Measurements from ENCODE around the gene GOSR2. TPM values are rescaled to one million over a fixed set of nuclear protein-coding genes. Genes with fewer than 3 reads are reported as not detected.
A peak's percentile ranks its signal among the peaks of the same experiment; 100 is the strongest.

Gene GOSR2
- total RNA-seq, 1 experiment from 2014 or later = 34.5 TPM

DNA sequence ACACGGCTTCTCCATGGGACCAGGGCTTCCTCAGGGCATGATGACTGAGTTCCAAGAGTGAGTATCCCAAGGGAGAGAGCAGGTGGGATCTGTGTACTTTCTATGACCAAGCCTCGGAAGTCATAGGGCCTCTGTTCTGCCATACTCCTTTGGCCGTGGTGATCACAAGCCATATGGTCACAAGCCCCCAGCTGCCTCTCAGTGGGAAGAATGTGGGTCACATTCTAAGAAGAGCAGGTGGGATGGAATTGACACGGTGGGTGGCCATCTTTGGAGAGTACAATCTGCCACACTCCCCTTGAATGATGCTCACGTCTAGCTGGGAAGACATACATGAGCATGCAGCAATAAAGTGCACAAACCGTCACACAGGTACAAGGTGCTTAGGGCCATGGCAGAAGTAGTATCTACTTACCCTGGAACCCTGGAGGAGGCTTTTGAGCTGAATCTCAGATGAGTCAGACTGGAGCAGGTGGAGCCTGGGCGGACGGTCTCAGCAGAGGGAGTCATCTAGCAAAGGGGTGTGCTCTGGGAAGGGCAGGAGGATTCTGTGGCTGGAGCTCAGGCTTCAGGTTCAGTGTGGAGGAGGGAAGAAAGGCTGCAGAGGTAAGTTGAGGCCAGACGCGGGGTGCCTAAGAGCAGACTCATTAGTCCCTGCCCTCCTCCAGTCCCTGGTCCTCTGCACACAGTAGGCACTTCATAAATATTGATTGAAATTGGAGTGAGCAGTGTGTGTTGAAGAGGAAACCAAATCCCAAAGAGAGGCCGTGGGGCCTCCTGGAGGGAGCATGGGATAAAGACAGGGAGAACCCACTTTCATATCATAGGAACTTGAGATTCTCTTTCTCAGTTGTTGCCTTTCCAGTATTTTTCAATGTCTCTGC is 26.6 kb downstream of the GOSR2 start:
- no peak overlapping the region for H3K4me3 ChIP-seq
- no peak overlapping the region for H3K27ac ChIP-seq
- H3K36me3 ChIP-seq (ENCODE audit: low read depth) = no peaks in the 10 kb centered on the region
- DNase-seq = peak; percentile 43 to 57
- no peak overlapping the region for H2AFZ ChIP-seq
- H3K79me2 ChIP-seq (ENCODE audit: low read depth) = no peaks in the 10 kb centered on the region
- peaks cover 11% of the 10 kb centered on the region for H3K4me1 ChIP-seq (replicated peaks; ENCODE audit: insufficient read depth)
- H3K9me2 ChIP-seq (ENCODE audit: insufficient read depth) = no peaks in the 10 kb centered on the region
- POLR2A ChIA-PET (ENCODE audit: unreplicated experiment) = interaction anchor here (0.8 kb wide), 1 partner anchor 186 kb away, joined by 6 read pairs; no protein-coding TSS in a partner anchor
- H3K4me2 ChIP-seq = no peak overlapping the region
- no TSS peak for BruUV-seq (replicated peaks)
- no peaks in the 10 kb centered on the region for H3K27me3 ChIP-seq (ENCODE audit: insufficient read depth, low read depth)
- CTCF ChIA-PET = no interaction called here
- TF ChIP-seq EZH2 (IDR thresholded peaks at IDR 0.05; ENCODE audit: low read depth) = no peak
- TF ChIP-seq, protein P1, sequence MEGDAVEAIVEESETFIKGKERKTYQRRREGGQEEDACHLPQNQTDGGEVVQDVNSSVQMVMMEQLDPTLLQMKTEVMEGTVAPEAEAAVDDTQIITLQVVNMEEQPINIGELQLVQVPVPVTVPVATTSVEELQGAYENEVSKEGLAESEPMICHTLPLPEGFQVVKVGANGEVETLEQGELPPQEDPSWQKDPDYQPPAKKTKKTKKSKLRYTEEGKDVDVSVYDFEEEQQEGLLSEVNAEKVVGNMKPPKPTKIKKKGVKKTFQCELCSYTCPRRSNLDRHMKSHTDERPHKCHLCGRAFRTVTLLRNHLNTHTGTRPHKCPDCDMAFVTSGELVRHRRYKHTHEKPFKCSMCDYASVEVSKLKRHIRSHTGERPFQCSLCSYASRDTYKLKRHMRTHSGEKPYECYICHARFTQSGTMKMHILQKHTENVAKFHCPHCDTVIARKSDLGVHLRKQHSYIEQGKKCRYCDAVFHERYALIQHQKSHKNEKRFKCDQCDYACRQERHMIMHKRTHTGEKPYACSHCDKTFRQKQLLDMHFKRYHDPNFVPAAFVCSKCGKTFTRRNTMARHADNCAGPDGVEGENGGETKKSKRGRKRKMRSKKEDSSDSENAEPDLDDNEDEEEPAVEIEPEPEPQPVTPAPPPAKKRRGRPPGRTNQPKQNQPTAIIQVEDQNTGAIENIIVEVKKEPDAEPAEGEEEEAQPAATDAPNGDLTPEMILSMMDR (conservative IDR thresholded peaks at IDR 0.05) = no peak
- H3F3A ChIP-seq (ENCODE audit: insufficient read depth, low read depth) = peaks cover 8% of the 10 kb centered on the region; the same call in 1 of the 2 replicates
- H4K20me1 ChIP-seq (ENCODE audit: insufficient read depth) = no peaks in the 10 kb centered on the region
- H3K9me3 ChIP-seq (ENCODE audit: insufficient read depth, low read depth) = no peaks in the 10 kb centered on the region
- intact Hi-C loops (cut with micrococcal nuclease; ENCODE audit: unreplicated experiment) = loop anchor here (10.0 kb wide), 2 partner anchors 165 to 665 kb away; no protein-coding TSS in a partner anchor

GRCh38 chr17:46950342-46950996 is 27.5 kb downstream of the GOSR2 start:
- H3K36me3 ChIP-seq (ENCODE audit: low read depth) = no peaks in the 10 kb centered on the region
- intact Hi-C loops (cut with micrococcal nuclease; ENCODE audit: unreplicated experiment) = no loop called here
- H3K4me2 ChIP-seq = no peak overlapping the region
- H3K27ac ChIP-seq = no peak overlapping the region
- H3K4me3 ChIP-seq = no peak overlapping the region
- no peaks in the 10 kb centered on the region for H3K9me2 ChIP-seq (ENCODE audit: insufficient read depth)
- no peaks in the 10 kb centered on the region for H3K9me3 ChIP-seq (ENCODE audit: insufficient read depth, low read depth)
- H3F3A ChIP-seq (ENCODE audit: insufficient read depth, low read depth) = no peaks in the 10 kb centered on the region; the same call in 1 of the 2 replicates
- no peaks in the 10 kb centered on the region for H3K27me3 ChIP-seq (ENCODE audit: insufficient read depth, low read depth)
- peaks cover 2% of the 10 kb centered on the region for H3K4me1 ChIP-seq (replicated peaks; ENCODE audit: insufficient read depth)
- no peaks in the 10 kb centered on the region for H3K79me2 ChIP-seq (ENCODE audit: low read depth)
- ChIA-PET CTCF (no interaction called here), POLR2A (ENCODE audit: unreplicated experiment) (no interaction called here)
- no peaks in the 10 kb centered on the region for H4K20me1 ChIP-seq (ENCODE audit: insufficient read depth)
- no peak for DNase-seq
- BruUV-seq (replicated peaks) = no TSS peak
- TF ChIP-seq, protein P1 (conservative IDR thresholded peaks at IDR 0.05) = no peak
- no peak for TF ChIP-seq EZH2 (IDR thresholded peaks at IDR 0.05; ENCODE audit: low read depth)
- H2AFZ ChIP-seq = no peak overlapping the region

GRCh38 chr17:46950997-46951621 is 28.1 kb downstream of the GOSR2 start:
- Histone ChIP-seq H3K4me2 (no peak overlapping the region), H3K9me3 (ENCODE audit: insufficient read depth, low read depth) (no peaks in the 10 kb centered on the region), H3K4me1 (replicated peaks; ENCODE audit: insufficient read depth) (no peaks in the 10 kb centered on the region), H3K9me2 (ENCODE audit: insufficient read depth) (no peaks in the 10 kb centered on the region), H3K36me3 (ENCODE audit: low read depth) (no peaks in the 10 kb centered on the region), H2AFZ (no peak overlapping the region), H3K4me3 (no peak overlapping the region), H3K79me2 (ENCODE audit: low read depth) (no peaks in the 10 kb centered on the region), H3K27me3 (ENCODE audit: insufficient read depth, low read depth) (no peaks in the 10 kb centered on the region), H3K27ac (no peak overlapping the region), H4K20me1 (ENCODE audit: insufficient read depth) (no peaks in the 10 kb centered on the region), H3F3A (ENCODE audit: insufficient read depth, low read depth) (no peaks in the 10 kb centered on the region)
- ChIA-PET POLR2A (ENCODE audit: unreplicated experiment) (interaction anchor here (0.6 kb wide), 1 partner anchor 41 kb away, joined by 4 read pairs; no protein-coding TSS in a partner anchor), CTCF (no interaction called here)
- BruUV-seq (replicated peaks) = no TSS peak
- intact Hi-C loops (cut with micrococcal nuclease; ENCODE audit: unreplicated experiment) = no loop called here
- DNase-seq = no peak
- no peak for TF ChIP-seq EZH2 (IDR thresholded peaks at IDR 0.05; ENCODE audit: low read depth)
- TF ChIP-seq, protein P1 (conservative IDR thresholded peaks at IDR 0.05) = no peak
